HepG2 (cell line): ENCODE results near the gene SCFD1. TPM values are rescaled to one million over a fixed set of nuclear protein-coding genes. Genes with fewer than 3 reads are reported as not detected.

ENCODE experiments used
- AGO1 ChIP-seq: fragments of 200-400 bp; formaldehyde crosslinking; IDR thresholded peaks from 2 replicates; pipeline ENCODE4 v1.6.1; 2017; ENCODE audit warnings: mild to moderate bottlenecking, low read depth, low read length, moderate library complexity; ENCODE audit not compliant: poor library complexity, severe bottlenecking
- ARID3A ChIP-seq: IDR thresholded peaks from 2 replicates; pipeline ENCODE4 v1.6.1; 2012; ENCODE audit warnings: low read depth, low read length, improper control_type of control experiment
- CREB1 ChIP-seq, 2 experiments: fragments of 450-650 bp in 1 of 2; IDR thresholded peaks; 2 replicates each; pipeline ENCODE4 v1.6.1; 2016 to 2017; ENCODE audit warnings: control low read depth in 1 of 2, mild to moderate bottlenecking in 1 of 2, missing compliant biosample characterization in 1 of 2, missing genetic modification characterization in 1 of 2
- FLYWCH1 ChIP-seq: sonication (generic); formaldehyde crosslinking; IDR thresholded peaks from 2 replicates; pipeline ENCODE4 v1.8.1; 2023; ENCODE audit warnings: mild to moderate bottlenecking, missing genetic modification reagents
- FOXO1 ChIP-seq: sonication (generic); formaldehyde crosslinking; IDR thresholded peaks from 2 replicates; pipeline ENCODE4 v1.4.0; 2020; ENCODE audit warnings: missing genetic modification reagents
- HOXA7 ChIP-seq: sonication (generic); formaldehyde crosslinking; IDR thresholded peaks from 2 replicates; pipeline ENCODE4 v1.8.1; 2022; ENCODE audit warnings: mild to moderate bottlenecking, missing genetic modification reagents, moderate library complexity
- IKZF4 ChIP-seq: sonication (generic); formaldehyde crosslinking; IDR thresholded peaks from 2 replicates; pipeline ENCODE4 v1.5.1; 2020; ENCODE audit warnings: borderline replicate concordance, mild to moderate bottlenecking, low read depth, missing genetic modification reagents; ENCODE audit errors: not compliant biosample characterization
- NR2C2 ChIP-seq: sonication (generic); formaldehyde crosslinking; IDR thresholded peaks from 2 replicates; pipeline ENCODE4 v1.4.0; 2020; ENCODE audit warnings: missing genetic modification reagents, mild to moderate bottlenecking, moderate library complexity, borderline replicate concordance
- PRMT3 ChIP-seq: sonication (generic); formaldehyde crosslinking; IDR thresholded peaks from 2 replicates; pipeline ENCODE4 v1.8.1; 2022; ENCODE audit warnings: low read depth, mild to moderate bottlenecking, moderate library complexity, missing genetic modification reagents, borderline replicate concordance
- RFX3 ChIP-seq: IDR thresholded peaks from 2 replicates; pipeline ENCODE4 v1.6.1; 2016; ENCODE audit warnings: missing biosample characterization, missing genetic modification reagents
- SALL2 ChIP-seq: sonication (generic); formaldehyde crosslinking; IDR thresholded peaks from 2 replicates; pipeline ENCODE4 v1.8.1; 2023; ENCODE audit warnings: mild to moderate bottlenecking, missing genetic modification reagents, inconsistent platforms
- SMAD9 ChIP-seq: sonication (generic); formaldehyde crosslinking; IDR thresholded peaks from 2 replicates; pipeline ENCODE4 v1.5.1; 2020; ENCODE audit warnings: mild to moderate bottlenecking, missing genetic modification reagents
- SUZ12 ChIP-seq: fragments of 150-350 bp; IDR thresholded peaks from 2 replicates; pipeline ENCODE4 v1.6.1; 2014; ENCODE audit warnings: low read depth, low read length
- TAF15 ChIP-seq: fragments of 200-400 bp; formaldehyde crosslinking; IDR thresholded peaks from one replicate; pipeline ENCODE4 v1.6.1; 2018; ENCODE audit warnings: mild to moderate bottlenecking, low read depth, low read length; ENCODE audit not compliant: poor library complexity, severe bottlenecking
- UBTF ChIP-seq: sonication (generic); formaldehyde crosslinking; IDR thresholded peaks from 2 replicates; pipeline ENCODE4 v1.4.0; 2020; ENCODE audit warnings: mild to moderate bottlenecking, missing genetic modification reagents
- XRCC5 ChIP-seq: fragments of 200-400 bp; formaldehyde crosslinking; optimal IDR thresholded peaks from 2 replicates; pipeline ENCODE3; 2017; ENCODE audit warnings: mild to moderate bottlenecking, low read length
- ZMAT3 ChIP-seq: sonication (generic); formaldehyde crosslinking; conservative IDR thresholded peaks from 2 replicates; pipeline ENCODE4 v1.7.0; 2021; ENCODE audit warnings: missing genetic modification reagents
- ZNF296 ChIP-seq: sonication (generic); formaldehyde crosslinking; conservative IDR thresholded peaks from 2 replicates; pipeline ENCODE4 v1.5.0; 2020; ENCODE audit warnings: mild to moderate bottlenecking, missing genetic modification reagents
- ZNF326 ChIP-seq: sonication (generic); formaldehyde crosslinking; IDR thresholded peaks from 2 replicates; pipeline ENCODE4 v1.4.0; 2020; ENCODE audit warnings: missing genetic modification reagents, borderline replicate concordance
- ZNF616 ChIP-seq: sonication (generic); formaldehyde crosslinking; IDR thresholded peaks from 2 replicates; pipeline ENCODE4 v1.5.0; 2020; ENCODE audit warnings: low read depth, mild to moderate bottlenecking, missing genetic modification reagents
- ZNF737 ChIP-seq: sonication (generic); formaldehyde crosslinking; IDR thresholded peaks from 2 replicates; pipeline ENCODE4 v1.5.0; 2020; ENCODE audit warnings: missing genetic modification reagents, mild to moderate bottlenecking, borderline replicate concordance
- polyA plus RNA-seq, 8 experiments: library from polyadenylated mRNA; depleted of rRNA in 3 of 8; stranded (reverse) in 7 of 8; unstranded in 1 of 8; fragments of >200 nt; fragmentation: Illumina TruSeq in 4 of 8; extraction: Trizol in 4 of 8; gene quantifications; 2 replicates each; pipeline versions ENCODE4 v1.2.1 to v1.2.3, GENCODE V29; 2011 to 2016; ENCODE audit warnings: low read depth in 4 of 8, missing spikeins in 1 of 8, mixed read lengths in 1 of 8; ENCODE audit not compliant: insufficient read depth in 1 of 8
- total RNA-seq, 5 experiments: library from RNA; depleted of rRNA; stranded (reverse); fragments of >200 nt; fragmentation: Illumina TruSeq; extraction: Trizol; gene quantifications; 2 replicates each; pipeline ENCODE4 v1.2.3, GENCODE V29; 2016; ENCODE audit warnings: low read depth in 1 of 5
- TF ChIP-seq, protein P1 (sequence below): sonication (generic); formaldehyde crosslinking; IDR thresholded peaks from 2 replicates; pipeline ENCODE4 v1.8.0; 2022; ENCODE audit warnings: mild to moderate bottlenecking, missing genetic modification reagents, moderate library complexity
- TF ChIP-seq, protein P2 (sequence below): sonication (generic); formaldehyde crosslinking; IDR thresholded peaks from 2 replicates; pipeline ENCODE4 v1.5.1; 2020; ENCODE audit warnings: missing genetic modification reagents, mild to moderate bottlenecking, borderline replicate concordance

Gene SCFD1
- total and polyA plus RNA-seq, 2 of the 13 experiments (the other 11 are each of a cell fraction or from before 2014, with no cell fraction given) = 235 to 256 TPM

DNA sequence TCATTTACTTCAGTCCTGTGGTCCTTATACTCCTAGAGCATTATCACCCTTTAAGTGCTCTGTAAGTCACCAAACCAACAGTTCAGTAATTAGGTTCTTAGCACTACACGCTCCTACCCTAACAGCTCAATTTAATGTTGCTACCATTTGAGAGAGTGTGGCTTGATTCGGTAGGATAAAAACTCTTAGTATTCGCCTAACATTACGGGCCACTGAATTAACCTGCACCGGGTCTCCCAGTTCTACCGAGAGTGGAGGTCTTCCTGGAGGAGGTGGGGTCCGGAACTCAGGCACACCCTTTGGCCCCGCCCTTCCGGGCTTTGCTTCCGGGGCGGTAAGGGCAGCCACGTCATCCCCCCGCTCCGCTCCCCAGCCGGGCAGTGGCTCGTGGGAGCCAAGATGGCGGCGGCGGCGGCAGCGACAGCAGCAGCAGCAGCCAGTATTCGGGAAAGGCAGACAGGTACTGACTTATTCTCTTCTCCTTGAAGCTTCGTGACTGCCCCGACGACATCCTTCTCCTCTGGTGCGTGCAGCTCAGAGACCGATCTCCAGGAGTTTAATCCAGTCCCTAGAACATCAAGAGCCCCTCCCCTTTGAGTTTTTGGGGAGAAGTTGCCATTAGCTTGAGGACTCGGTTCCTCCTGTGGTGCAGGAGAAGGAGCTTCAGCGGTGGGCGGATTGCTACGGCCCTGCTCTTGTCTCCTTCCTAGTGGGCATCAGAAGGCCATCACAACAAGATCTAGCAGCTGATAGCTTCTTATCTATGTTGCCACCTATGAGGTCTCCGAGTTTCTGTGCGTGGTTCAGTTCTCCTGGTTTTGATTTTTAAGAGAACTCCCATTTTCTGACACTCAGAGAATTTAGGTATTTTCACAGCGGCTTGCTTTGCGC is at the start of gene SCFD1 (continued):
- TF ChIP-seq SUZ12 = no peak
- TF ChIP-seq FLYWCH1 = no peak
- TF ChIP-seq, protein P1, sequence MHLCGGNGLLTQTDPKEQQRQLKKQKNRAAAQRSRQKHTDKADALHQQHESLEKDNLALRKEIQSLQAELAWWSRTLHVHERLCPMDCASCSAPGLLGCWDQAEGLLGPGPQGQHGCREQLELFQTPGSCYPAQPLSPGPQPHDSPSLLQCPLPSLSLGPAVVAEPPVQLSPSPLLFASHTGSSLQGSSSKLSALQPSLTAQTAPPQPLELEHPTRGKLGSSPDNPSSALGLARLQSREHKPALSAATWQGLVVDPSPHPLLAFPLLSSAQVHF (CRISPR knock-in tag) = peak; percentile 91
- TF ChIP-seq UBTF (CRISPR knock-in tag) = peak; percentile 94
- no peak; the same call in 1 of the 2 replicates for TF ChIP-seq HOXA7 (CRISPR knock-in tag)
- peak; percentile 100 for TF ChIP-seq NR2C2 (CRISPR knock-in tag)
- TF ChIP-seq ZNF616 (CRISPR knock-in tag) = peak; percentile 90
- peak; percentile 99 for TF ChIP-seq TAF15
- TF ChIP-seq ZNF326 (CRISPR knock-in tag) = peak; percentile 64
- TF ChIP-seq IKZF4 = peak; percentile 99
- peak; percentile 53; the same call in 1 of the 2 replicates for TF ChIP-seq RFX3 (CRISPR knock-in tag)
- TF ChIP-seq, protein P2, sequence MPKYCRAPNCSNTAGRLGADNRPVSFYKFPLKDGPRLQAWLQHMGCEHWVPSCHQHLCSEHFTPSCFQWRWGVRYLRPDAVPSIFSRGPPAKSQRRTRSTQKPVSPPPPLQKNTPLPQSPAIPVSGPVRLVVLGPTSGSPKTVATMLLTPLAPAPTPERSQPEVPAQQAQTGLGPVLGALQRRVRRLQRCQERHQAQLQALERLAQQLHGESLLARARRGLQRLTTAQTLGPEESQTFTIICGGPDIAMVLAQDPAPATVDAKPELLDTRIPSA (CRISPR knock-in tag) = no peak; the same call in 1 of the 2 replicates
- no peak; the same call in 1 of the 2 replicates for TF ChIP-seq ZNF737 (CRISPR knock-in tag)
- peak; percentile 75; the same call in 1 of the 2 replicates for TF ChIP-seq ARID3A
- peak; percentile 98 for TF ChIP-seq XRCC5
- peak; percentile 99 for TF ChIP-seq SALL2 (CRISPR knock-in tag)
- peak; percentile 96 for TF ChIP-seq ZMAT3 (CRISPR knock-in tag)
- peak; percentile 91 for TF ChIP-seq FOXO1 (CRISPR knock-in tag)
- peak; percentile 98; the same call in 1 of the 2 replicates for TF ChIP-seq SMAD9
- no peak; the same call in 1 of the 2 replicates for TF ChIP-seq ZNF296 (CRISPR knock-in tag)
- TF ChIP-seq PRMT3 = peak; percentile 96; the same call in 1 of the 2 replicates
- peak; percentile 94 for TF ChIP-seq CREB1 (IDR thresholded peaks at IDR 0.05)
- peak; percentile 95; the same call in 1 of the 2 replicates for TF ChIP-seq CREB1 (CRISPR knock-in tag; IDR thresholded peaks at IDR 0.05)
- TF ChIP-seq AGO1 = peak; percentile 94
